SK-N-SH treated with all-trans-retinoic acid at 6 μM for 48 hours (cell line): ENCODE results near the gene NR4A2.

Source experiments
- CREB5 ChIP-seq: fragments of 250-450 bp; sonication (Bioruptor Pico); IDR thresholded peaks from 2 replicates; pipeline ENCODE4 v1.5.1; 2020; ENCODE audit warnings: low read depth, mild to moderate bottlenecking, moderate library complexity
- CSDC2 ChIP-seq: fragments of 250-450 bp; sonication (Bioruptor Pico); IDR thresholded peaks from 2 replicates; pipeline ENCODE4 v1.5.0; 2020; ENCODE audit warnings: mild to moderate bottlenecking, moderate library complexity
- ESRRG ChIP-seq: fragments of 250-450 bp; sonication (Bioruptor Pico); IDR thresholded peaks from 2 replicates; pipeline ENCODE4 v1.6.1; 2021; ENCODE audit warnings: mild to moderate bottlenecking
- ISL1 ChIP-seq: fragments of 250-450 bp; sonication (Bioruptor Pico); IDR thresholded peaks from 2 replicates; pipeline ENCODE4 v2.1.2; 2022; ENCODE audit warnings: mild to moderate bottlenecking, moderate library complexity
- RARB ChIP-seq: fragments of 250-450 bp; sonication (Bioruptor Pico); IDR thresholded peaks from 2 replicates; pipeline ENCODE4 v1.8.0; 2021; ENCODE audit warnings: mild to moderate bottlenecking, moderate library complexity
- SNAI2 ChIP-seq: fragments of 250-450 bp; sonication (Bioruptor Pico); IDR thresholded peaks from 2 replicates; pipeline ENCODE4 v1.5.0; 2020; ENCODE audit warnings: mild to moderate bottlenecking, moderate library complexity
- TOX ChIP-seq: fragments of 250-450 bp; sonication (Bioruptor Pico); IDR thresholded peaks from 2 replicates; pipeline ENCODE4 v1.8.0; 2021; ENCODE audit warnings: mild to moderate bottlenecking, moderate library complexity, borderline replicate concordance
- ZFP3 ChIP-seq: fragments of 250-450 bp; sonication (Bioruptor Pico); IDR thresholded peaks from 2 replicates; pipeline ENCODE4 v1.5.0; 2020; ENCODE audit warnings: mild to moderate bottlenecking, moderate library complexity
- ZFP30 ChIP-seq: fragments of 450-650 bp; formaldehyde crosslinking; IDR thresholded peaks from 2 replicates; pipeline ENCODE4 v1.5.0; 2022; ENCODE audit warnings: mild to moderate bottlenecking, moderate library complexity
- TF ChIP-seq, protein P1 (sequence below): fragments of 250-450 bp; sonication (Bioruptor Pico); IDR thresholded peaks from 2 replicates; pipeline ENCODE4 v1.5.0; 2020; ENCODE audit warnings: mild to moderate bottlenecking, moderate library complexity
- TF ChIP-seq, protein P2 (sequence below): fragments of 250-450 bp; sonication (Bioruptor Pico); IDR thresholded peaks from 2 replicates; pipeline ENCODE4 v1.8.0; 2020; ENCODE audit warnings: mild to moderate bottlenecking, moderate library complexity, borderline replicate concordance

GRCh38 chr2:156346731-156347130 lies 14.2 kb upstream of the NR4A2 start:
- TF ChIP-seq, protein P1, sequence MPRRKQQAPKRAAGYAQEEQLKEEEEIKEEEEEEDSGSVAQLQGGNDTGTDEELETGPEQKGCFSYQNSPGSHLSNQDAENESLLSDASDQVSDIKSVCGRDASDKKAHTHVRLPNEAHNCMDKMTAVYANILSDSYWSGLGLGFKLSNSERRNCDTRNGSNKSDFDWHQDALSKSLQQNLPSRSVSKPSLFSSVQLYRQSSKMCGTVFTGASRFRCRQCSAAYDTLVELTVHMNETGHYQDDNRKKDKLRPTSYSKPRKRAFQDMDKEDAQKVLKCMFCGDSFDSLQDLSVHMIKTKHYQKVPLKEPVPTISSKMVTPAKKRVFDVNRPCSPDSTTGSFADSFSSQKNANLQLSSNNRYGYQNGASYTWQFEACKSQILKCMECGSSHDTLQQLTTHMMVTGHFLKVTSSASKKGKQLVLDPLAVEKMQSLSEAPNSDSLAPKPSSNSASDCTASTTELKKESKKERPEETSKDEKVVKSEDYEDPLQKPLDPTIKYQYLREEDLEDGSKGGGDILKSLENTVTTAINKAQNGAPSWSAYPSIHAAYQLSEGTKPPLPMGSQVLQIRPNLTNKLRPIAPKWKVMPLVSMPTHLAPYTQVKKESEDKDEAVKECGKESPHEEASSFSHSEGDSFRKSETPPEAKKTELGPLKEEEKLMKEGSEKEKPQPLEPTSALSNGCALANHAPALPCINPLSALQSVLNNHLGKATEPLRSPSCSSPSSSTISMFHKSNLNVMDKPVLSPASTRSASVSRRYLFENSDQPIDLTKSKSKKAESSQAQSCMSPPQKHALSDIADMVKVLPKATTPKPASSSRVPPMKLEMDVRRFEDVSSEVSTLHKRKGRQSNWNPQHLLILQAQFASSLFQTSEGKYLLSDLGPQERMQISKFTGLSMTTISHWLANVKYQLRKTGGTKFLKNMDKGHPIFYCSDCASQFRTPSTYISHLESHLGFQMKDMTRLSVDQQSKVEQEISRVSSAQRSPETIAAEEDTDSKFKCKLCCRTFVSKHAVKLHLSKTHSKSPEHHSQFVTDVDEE (CRISPR knock-in tag): no peak
- TF ChIP-seq SNAI2 (CRISPR knock-in tag) (no peak), RARB (CRISPR knock-in tag) (no peak), ZFP30 (CRISPR knock-in tag) (no peak), CREB5 (CRISPR knock-in tag) (no peak), ISL1 (CRISPR knock-in tag) (no peak), ZFP3 (CRISPR knock-in tag) (no peak), ESRRG (CRISPR knock-in tag) (no peak), TOX (CRISPR knock-in tag) (no peak), CSDC2 (no peak)
- TF ChIP-seq, protein P2, sequence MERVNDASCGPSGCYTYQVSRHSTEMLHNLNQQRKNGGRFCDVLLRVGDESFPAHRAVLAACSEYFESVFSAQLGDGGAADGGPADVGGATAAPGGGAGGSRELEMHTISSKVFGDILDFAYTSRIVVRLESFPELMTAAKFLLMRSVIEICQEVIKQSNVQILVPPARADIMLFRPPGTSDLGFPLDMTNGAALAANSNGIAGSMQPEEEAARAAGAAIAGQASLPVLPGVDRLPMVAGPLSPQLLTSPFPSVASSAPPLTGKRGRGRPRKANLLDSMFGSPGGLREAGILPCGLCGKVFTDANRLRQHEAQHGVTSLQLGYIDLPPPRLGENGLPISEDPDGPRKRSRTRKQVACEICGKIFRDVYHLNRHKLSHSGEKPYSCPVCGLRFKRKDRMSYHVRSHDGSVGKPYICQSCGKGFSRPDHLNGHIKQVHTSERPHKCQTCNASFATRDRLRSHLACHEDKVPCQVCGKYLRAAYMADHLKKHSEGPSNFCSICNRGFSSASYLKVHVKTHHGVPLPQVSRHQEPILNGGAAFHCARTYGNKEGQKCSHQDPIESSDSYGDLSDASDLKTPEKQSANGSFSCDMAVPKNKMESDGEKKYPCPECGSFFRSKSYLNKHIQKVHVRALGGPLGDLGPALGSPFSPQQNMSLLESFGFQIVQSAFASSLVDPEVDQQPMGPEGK (CRISPR knock-in tag): no peak
